ENCODE measurements around the gene CEP152.

- TF ChIP-seq GABPA (IDR thresholded peaks at IDR 0.05; ENCODE audit: low read depth) (no peak), SPI1 (IDR thresholded peaks at IDR 0.05; ENCODE audit: borderline replicate concordance, insufficient read depth, low read depth, low read length) (no peak), CTCF (IDR thresholded peaks at IDR 0.05 in 2 of 3, conservative IDR thresholded peaks at IDR 0.05 in 1 of 3; ENCODE audit: control insufficient read depth in 2 of 3, extremely low read depth in 1 of 3, insufficient read depth in 1 of 3, low read depth in 3 of 3, low read length in 3 of 3) (no peak), TAF1 (IDR thresholded peaks at IDR 0.05; ENCODE audit: borderline replicate concordance, low read depth, low read length) (no peak)
Measured at GRCh38 chr15:48765022-48765421, 45.8 kb downstream of the CEP152 start.
